GM19455 (cell line): ENCODE measurements around the gene ZYG11A.
A peak's percentile ranks its signal among the peaks of the same experiment; 100 is the strongest.

Source experiments
- ATAC-seq: cut with Tn5 transposase; IDR thresholded peaks from one replicate; pipeline ENCODE4 v1.9.1; 2021; ENCODE audit not compliant: unreplicated experiment

The ZYG11A gene

DNA sequence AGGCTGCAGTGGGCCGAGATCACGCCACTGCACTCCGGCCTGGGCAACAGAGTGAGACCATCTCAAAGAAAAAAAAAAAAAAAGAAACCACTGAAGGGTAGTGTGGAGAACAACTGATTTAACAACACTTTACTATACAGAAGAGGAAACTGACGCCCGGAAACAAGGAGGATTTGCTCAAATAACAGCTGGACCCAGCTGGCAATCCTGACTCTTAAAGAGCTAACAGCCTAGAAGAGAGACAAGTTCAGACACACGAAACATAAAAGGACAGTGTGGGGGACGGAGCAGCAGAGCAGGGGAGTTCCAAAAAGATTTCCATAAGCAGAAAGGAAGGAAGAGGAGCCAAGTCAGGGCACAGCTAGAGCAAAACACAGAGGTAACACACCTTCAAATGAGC lies 74.6 kb downstream of the ZYG11A start:
- ATAC-seq, result no peak

DNA sequence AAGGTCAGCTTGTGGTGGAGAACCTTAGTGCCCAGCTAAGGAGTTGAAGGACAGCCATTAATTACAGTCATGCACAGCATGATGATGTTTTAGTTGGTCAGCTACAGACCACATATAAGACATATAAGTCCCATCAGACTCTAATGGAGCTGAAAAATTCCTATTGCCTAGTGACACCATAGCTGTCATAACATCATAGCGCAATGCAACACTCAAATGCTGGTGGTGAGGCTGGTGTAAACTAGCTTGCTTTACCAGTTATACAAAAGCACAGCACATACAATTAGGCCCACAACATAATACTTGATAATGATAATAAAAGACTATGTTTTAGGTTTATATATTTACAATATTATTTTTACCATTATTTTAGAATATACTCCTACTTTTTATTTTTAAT lies 75.0 kb downstream of the ZYG11A start:
- no peak for ATAC-seq

DNA sequence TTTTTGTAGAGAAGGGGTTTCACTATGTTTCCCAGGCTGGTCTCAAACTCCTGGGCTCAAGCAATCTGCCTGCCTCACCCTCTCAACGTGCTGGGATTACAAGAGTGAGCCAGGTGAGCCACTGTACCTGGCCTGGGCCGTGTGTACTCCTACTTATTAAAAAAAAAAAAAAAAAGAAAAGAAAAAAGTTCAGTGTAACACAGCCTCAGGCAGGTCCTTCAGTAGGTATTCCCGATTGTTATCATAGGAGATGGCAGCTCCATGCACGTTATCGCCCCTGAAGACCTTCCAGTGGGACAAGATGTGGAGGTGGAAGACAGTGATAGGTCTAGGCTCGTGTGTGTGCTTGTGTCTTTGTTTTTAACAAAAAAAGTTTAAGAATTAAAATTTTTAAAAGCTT lies 75.6 kb downstream of the ZYG11A start:
- ATAC-seq, result no peak

- no peak for ATAC-seq
Measured at GRCh38 chr1:52919051-52919722, 76.6 kb downstream of the ZYG11A start.

DNA sequence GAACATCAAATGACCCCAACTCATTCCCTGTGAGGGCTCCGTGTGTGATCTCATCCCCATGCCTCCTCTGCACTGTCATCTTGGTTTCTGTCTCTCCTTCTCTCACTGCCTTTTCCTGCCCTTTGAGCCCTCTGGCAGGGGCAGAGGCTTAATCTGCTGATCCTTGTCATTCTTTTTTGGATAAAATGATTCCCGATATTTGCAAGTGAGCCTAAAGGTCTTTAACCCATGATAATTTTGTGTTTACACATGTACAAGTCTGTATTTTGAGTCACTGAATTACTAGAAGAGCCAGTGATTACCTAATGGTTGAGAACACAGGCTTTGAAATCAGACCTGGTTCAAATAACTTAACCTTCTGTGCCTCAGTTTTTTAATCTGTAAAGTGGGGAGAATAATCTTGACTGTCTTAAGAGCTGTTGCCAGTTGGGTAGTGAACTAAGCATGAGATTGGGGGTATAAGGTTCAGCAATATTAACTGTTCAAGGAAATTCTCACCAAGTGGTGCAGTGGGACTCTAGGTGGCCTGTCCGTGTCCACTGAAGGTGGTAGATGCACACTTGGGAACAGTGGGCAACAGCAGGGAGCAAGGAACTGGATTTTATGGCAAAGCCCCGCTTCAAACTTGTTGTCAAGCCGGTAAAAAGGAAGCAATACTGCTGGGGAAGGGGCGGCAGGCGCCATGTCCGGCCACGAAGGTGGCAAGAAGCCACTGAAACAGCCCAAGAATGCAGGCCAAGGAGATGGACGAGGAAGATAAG lies 77.3 kb downstream of the ZYG11A start:
- ATAC-seq, result no peak

DNA sequence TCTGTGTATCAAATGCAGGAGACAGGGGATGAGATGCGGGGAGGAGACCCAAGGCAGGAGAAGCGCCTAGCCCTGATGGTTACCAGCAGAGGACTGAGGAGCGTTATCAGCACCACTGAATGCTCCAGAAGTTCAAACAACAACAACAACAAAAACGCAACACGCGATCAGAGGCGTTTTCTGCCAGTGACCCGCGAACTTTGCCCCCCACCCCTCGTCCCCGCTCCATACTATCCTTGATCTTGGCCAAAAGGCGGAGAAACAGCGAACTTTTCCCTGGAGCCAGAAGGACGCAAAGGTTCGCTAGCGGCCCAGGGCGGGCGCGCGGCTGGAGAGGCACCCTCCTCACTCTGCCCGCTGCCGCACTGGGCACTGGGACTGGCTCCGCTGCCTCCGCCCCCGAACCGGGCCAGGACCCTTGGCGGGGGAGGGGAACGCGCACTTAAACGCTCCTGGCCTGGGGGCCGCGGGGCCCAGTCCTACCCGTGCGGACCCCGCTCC lies 78.3 kb downstream of the ZYG11A start:
- no peak for ATAC-seq

DNA sequence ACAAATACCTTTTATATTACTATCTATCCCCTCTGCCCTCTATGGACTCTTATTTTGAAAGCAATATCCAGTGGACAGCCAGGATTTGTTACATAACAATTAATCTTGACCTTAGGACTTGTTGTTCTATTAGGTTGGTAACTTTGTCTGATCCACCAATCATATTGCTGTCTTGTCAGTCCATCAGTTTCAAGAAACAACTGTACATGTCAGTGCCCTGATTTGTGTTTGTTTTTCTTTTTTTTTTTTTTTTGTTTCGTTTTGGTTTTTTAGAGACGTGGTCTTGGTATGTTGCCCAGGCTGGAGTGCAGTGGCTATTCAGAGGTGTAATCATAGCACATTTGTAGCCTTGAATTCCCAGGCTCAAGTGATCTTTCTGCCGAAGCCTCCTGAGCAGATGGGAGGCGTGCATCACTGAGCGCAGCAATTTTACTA lies 83.0 kb downstream of the ZYG11A start:
- no peak for ATAC-seq

DNA sequence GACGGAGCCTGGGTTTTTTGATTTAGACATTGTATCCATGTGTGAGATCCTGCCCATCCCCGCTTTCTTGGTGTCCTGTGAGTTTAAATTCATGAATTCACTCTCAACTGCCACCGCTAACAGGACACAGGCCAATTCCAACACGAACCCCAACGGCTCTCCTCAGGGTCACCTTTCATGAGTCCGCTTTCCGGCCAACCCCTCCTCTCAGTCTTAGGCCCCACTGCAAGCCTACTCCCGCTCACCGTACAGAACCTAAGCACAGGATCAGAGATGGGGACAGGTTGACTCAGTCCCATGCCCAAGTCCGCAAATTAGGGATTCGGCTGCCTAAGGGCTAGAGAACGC lies 84.3 kb downstream of the ZYG11A start:
- ATAC-seq, result no peak

GRCh38 chr1:52927212-52928014 lies 84.9 kb downstream of the ZYG11A start, which contains the start of gene SCP2:
Gene SCP2, plus strand, starts transcription at chr1:52927276. Its CDS starts 121 bp downstream, at chr1:52927397.
- ATAC-seq, result peak; percentile 51

GRCh38 chr1:52928015-52928404 lies 85.5 kb downstream of the ZYG11A start:
- no peak for ATAC-seq

DNA sequence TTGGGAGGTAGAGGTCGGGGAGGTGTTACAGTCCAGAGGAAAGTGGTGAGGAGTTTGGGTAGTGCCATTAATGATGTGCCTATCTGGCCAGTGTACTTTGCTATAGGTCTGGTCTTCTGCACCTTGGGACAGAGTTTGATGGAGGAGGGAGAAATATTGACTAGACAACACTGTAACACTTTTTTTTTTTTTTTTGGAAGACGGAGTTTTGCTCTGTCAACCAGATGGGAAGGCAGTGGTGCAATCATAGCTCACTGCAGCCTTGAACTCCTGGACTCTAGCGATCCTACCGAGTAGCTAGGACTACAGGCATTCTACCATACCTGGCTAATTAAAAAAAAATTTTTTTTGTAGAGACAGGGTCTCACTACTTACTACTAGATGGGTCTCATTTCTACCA lies 86.5 kb downstream of the ZYG11A start:
- ATAC-seq, result no peak

DNA sequence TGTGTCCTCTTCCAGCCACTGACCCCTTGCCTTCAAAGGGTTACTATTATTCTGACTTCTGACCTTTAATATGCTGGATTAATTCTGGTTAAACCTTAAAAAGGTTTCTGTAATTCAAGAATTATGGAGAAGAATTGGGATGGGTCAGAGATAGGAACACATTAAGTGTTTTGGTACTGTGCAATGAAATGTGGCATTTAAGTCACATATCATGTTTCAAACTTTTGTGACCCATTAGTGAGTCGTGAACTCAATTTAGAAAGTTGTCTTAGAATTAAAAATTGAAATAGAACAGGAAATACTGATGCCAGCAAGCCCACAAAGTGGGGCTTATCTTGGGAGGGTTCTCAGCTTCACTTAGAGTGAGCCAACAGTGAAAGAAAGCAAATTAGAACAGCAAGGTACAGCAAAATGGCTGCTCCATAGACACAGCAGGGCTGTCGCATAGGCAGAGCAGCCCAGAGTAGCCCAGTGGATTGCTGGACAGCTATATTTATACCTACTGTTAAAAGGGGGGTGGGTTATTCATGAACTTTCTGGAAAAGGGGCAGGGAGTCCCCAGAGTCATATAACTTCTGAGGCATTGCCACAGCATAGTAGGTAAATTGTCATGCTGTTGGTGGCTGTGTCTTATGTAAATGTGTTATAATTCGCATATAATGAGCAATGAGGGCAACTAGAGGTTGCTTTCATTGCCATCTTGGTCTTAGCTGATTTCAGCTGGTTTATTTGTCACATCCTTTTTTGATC lies 95.0 kb downstream of the ZYG11A start:
- no peak for ATAC-seq

GRCh38 chr1:52938183-52938451 lies 95.6 kb downstream of the ZYG11A start:
- ATAC-seq, result no peak

GRCh38 chr1:52943876-52944416 lies 101.4 kb downstream of the ZYG11A start:
- no peak for ATAC-seq

DNA sequence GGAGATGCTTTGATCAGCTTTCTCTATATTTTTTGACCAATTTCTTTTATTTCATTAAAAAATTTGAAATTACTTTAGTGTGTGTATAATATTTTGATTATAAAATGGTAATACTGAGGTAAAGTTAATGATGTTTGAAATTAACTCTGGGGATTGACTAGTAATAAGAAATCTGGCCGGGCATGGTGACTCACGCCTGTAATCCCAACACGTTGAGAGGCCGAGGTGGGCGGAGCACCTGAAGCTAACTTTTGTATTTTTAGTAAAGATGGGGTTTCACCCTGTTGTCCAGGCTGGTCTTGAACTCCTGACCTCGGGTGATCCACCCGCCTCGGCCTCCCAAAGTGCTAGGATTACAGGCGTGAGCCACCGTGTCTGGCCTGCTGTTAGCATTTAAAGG lies 102.0 kb downstream of the ZYG11A start:
- ATAC-seq, result no peak
